Measurements from ENCODE around the gene HM13.
"Not testable (repeated sequence)": the region's sequence is repeated elsewhere in the genome, so short reads cannot be mapped to it uniquely, and the experiment has no call there.

HM13 gene

DNA sequence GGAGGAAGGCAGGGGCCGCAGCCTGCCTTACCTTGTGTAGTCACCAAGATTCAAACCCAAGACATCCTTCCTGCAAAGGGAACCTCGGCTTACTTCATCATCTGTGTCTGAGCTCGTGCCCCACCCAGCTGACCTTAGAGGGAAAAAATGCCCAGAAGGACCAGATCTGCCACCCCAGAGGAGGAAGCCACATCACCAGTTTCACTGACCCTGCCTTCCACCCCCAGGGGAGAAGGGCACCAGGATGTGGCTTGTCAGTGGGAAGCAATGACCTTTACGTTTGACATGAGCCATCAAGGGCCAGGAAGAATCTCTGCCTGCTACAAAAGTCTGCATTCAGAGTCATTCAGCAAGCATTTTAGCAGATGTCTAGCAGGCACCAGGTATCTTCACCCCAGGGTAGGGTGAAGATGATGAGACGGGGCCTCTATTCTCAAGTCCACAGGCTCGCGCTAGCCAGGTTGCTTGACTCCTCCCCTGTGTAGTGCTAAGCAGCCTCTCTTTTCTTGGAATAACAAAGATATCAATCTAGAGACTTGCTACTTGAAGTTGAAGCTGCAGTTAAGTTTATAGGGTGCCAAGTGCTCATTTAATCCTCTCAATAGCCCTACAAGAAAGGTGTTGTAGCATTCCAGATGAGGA, 28.1 kb downstream of the HM13 start:
- no peak for DNase-seq
- TF ChIP-seq, protein P1, sequence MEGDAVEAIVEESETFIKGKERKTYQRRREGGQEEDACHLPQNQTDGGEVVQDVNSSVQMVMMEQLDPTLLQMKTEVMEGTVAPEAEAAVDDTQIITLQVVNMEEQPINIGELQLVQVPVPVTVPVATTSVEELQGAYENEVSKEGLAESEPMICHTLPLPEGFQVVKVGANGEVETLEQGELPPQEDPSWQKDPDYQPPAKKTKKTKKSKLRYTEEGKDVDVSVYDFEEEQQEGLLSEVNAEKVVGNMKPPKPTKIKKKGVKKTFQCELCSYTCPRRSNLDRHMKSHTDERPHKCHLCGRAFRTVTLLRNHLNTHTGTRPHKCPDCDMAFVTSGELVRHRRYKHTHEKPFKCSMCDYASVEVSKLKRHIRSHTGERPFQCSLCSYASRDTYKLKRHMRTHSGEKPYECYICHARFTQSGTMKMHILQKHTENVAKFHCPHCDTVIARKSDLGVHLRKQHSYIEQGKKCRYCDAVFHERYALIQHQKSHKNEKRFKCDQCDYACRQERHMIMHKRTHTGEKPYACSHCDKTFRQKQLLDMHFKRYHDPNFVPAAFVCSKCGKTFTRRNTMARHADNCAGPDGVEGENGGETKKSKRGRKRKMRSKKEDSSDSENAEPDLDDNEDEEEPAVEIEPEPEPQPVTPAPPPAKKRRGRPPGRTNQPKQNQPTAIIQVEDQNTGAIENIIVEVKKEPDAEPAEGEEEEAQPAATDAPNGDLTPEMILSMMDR (IDR thresholded peaks at IDR 0.05): no peak
- no peak overlapping the region for H3K4me3 Mint-ChIP-seq
- H3K4me1 Mint-ChIP-seq: peaks cover 11% of the 10 kb centered on the region
- no peaks in the 10 kb centered on the region for H3K27me3 Mint-ChIP-seq (ENCODE audit: low read depth, poor library complexity)
- no peaks in the 10 kb centered on the region for H3K9me3 Mint-ChIP-seq
- peaks cover 44% of the 10 kb centered on the region for H3K36me3 Mint-ChIP-seq (ENCODE audit: low read depth)
- H3K27ac Mint-ChIP-seq: peak overlapping the region; percentile 71

DNA sequence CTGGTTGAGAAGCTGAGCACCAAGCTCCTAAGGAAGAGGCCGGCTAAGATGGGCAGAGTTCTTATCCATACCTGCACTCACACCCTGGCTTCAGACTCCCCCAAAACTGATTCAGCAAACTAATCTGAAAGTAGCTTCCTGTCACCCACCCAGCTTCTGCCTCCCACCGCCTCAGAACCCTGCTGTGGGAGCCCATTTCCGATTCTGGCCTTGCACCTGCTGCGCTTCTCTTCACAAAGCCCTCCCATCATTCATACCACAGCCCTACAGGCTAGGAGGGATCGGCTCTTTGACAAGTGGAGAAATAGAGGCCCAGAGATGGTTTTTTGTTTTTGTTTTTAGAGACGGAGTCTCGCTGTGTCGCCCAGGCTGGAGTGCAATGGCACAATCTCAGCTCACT, 28.7 kb downstream of the HM13 start:
- no peaks in the 10 kb centered on the region for H3K9me3 Mint-ChIP-seq
- no peak for DNase-seq
- H3K27me3 Mint-ChIP-seq (ENCODE audit: low read depth, poor library complexity): no peaks in the 10 kb centered on the region
- TF ChIP-seq, protein P1 (IDR thresholded peaks at IDR 0.05): no peak
- H3K4me3 Mint-ChIP-seq: no peak overlapping the region
- H3K27ac Mint-ChIP-seq: peak overlapping the region; percentile 71
- peaks cover 18% of the 10 kb centered on the region for H3K4me1 Mint-ChIP-seq
- H3K36me3 Mint-ChIP-seq (ENCODE audit: low read depth): peaks cover 44% of the 10 kb centered on the region

DNA sequence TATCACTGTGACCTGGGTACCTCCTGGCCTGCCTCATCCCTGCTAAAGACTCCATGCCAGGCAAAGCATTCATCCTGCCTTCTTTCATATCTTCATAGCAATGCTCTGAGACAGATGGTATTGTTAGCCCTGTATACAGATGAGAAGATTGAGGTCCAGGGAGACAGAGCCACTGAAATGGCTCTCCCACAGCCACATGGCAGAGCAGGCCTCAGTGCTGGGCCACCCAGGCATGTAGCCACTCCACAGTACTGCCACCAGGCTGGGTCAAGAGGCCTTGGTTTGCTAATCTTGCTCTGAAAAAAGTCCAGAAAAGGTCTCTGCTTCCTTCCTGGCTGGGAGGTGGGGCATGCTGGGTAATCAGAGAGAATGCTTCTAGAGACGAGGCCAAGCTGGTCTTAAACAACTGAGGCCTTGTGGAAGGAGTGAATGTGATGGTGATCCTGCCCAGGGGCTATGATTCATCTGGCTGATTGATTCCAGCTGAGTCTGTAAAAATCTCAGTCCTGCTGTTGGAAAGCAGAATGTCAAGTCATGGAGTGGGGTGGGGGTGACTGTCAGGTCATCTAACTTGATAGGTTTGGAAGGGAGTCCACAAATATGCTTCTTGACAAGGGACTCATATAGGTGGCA, 29.8 kb downstream of the HM13 start:
- TF ChIP-seq, protein P1 (IDR thresholded peaks at IDR 0.05): no peak
- Mint-ChIP-seq H3K27ac (peak overlapping the region; percentile 76), H3K36me3 (ENCODE audit: low read depth) (peaks cover 44% of the 10 kb centered on the region), H3K4me1 (peaks cover 26% of the 10 kb centered on the region), H3K27me3 (ENCODE audit: low read depth, poor library complexity) (no peaks in the 10 kb centered on the region), H3K9me3 (no peaks in the 10 kb centered on the region), H3K4me3 (no peak overlapping the region)
- DNase-seq: no peak

DNA sequence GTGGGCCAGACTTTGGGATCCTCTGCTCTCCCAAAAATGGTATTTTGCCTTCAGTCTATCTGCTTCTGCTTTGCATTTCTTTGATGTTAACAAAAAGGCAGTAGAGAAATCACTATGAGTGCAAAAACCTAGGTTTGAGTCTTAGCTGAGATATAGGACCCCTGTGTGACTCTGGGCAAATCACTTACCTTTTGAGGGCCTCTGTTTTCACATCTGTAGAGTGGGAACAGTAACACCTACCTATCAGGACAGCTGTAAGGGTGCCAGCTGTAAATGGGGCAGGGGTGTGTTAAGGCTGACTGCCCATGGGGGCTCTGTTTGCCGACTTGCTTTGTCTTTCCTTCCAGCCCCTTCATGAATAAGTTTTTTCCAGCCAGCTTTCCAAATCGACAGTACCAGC, 30.4 kb downstream of the HM13 start:
- Mint-ChIP-seq H3K36me3 (ENCODE audit: low read depth) (peaks cover 45% of the 10 kb centered on the region), H3K27ac (peak overlapping the region; percentile 76), H3K4me1 (peaks cover 26% of the 10 kb centered on the region), H3K27me3 (ENCODE audit: low read depth, poor library complexity) (no peaks in the 10 kb centered on the region), H3K9me3 (no peaks in the 10 kb centered on the region), H3K4me3 (no peak overlapping the region)
- DNase-seq: no peak
- TF ChIP-seq, protein P1 (IDR thresholded peaks at IDR 0.05): no peak

DNA sequence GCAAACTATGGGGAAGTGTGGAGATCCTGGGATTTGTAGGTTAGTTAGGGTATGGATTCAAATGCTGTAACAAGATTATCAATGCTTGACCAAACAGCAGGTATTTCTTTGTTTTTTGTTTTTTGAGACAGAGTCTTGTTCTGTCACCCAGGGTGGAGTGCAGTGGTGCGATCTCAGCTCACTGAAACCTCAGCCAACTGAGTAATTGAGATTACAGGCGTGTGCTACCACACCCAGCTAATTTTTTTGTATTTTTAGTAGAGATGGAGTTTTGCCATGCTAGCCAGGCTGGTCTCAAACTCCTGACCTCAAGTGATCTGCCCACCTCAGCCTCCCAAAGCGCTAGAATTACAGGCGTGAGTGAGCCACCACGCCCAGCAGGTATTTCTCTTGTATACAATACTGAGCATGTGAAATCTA, 31.4 kb downstream of the HM13 start:
- H3K36me3 Mint-ChIP-seq (ENCODE audit: low read depth): peaks cover 51% of the 10 kb centered on the region
- peak overlapping the region; percentile 56 for H3K4me3 Mint-ChIP-seq
- H3K27ac Mint-ChIP-seq: peak overlapping the region; percentile 65
- H3K4me1 Mint-ChIP-seq: peaks cover 26% of the 10 kb centered on the region
- not testable (repeated sequence) for H3K9me3 Mint-ChIP-seq; H3K27me3 Mint-ChIP-seq (ENCODE audit: low read depth, poor library complexity); DNase-seq

DNA sequence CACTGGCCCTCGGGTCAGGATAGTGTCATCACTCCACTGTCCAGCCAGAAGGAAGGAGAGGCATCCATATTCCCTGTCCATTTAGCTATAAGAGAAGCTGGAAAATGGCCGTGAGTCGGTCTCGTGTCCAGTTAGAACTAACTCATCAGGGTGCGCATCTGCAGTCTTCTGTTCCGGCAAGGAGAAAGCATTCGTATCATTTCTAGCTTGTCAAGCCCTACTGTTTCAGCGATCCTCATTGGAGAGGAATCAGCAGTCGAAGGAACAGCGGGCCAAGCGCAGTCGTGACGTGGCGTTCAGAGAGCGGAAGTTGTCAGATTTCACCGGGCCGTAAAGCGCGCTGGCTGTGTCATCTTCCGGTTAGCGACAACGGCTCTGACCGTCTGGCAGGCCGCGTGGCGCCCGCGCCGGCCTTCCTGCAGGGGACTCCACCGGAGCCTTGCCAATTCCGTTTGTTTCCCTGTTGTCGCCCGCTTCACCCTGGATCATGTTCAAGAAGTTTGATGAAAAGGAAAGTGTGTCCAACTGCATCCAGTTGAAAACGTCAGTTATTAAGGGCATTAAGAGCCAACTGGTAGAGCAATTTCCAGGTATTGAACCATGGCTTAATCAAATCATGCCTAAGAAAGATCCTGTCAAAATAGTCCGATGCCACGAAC, 32.9 kb downstream of the HM13 start:
- peaks cover 60% of the 10 kb centered on the region for H3K36me3 Mint-ChIP-seq (ENCODE audit: low read depth)
- DNase-seq: peak; percentile 76
- H3K9me3 Mint-ChIP-seq: no peaks in the 10 kb centered on the region
- TF ChIP-seq, protein P1 (IDR thresholded peaks at IDR 0.05): no peak
- H3K27ac Mint-ChIP-seq: peak overlapping the region; percentile 100
- H3K4me1 Mint-ChIP-seq: peaks cover 34% of the 10 kb centered on the region
- no peaks in the 10 kb centered on the region for H3K27me3 Mint-ChIP-seq (ENCODE audit: low read depth, poor library complexity)
- peak overlapping the region; percentile 94 for H3K4me3 Mint-ChIP-seq
